ENCODE measurements around the gene DENND2A.
"Not testable (repeated sequence)": the region's sequence is repeated elsewhere in the genome, so short reads cannot be mapped to it uniquely, and the experiment has no call there.

The DENND2A gene

GRCh38 chr7:140506788-140507464, 133.7 kb downstream of the DENND2A start:
- DNase-seq (ENCODE audit: low spot score) = no peak

GRCh38 chr7:140501966-140502365, 138.6 kb downstream of the DENND2A start:
- no peak for DNase-seq (ENCODE audit: low spot score)

GRCh38 chr7:140497807-140498206, 142.8 kb downstream of the DENND2A start:
- not testable (repeated sequence) for DNase-seq (ENCODE audit: low spot score)

- DNase-seq (ENCODE audit: low spot score) = no peak
Measured at GRCh38 chr7:140497241-140497769, 143.3 kb downstream of the DENND2A start.

- no peak for DNase-seq (ENCODE audit: low spot score)
Measured at GRCh38 chr7:140495514-140496097, 145.0 kb downstream of the DENND2A start.

GRCh38 chr7:140494867-140495266, 145.7 kb downstream of the DENND2A start:
- no peak for DNase-seq (ENCODE audit: low spot score)

GRCh38 chr7:140489026-140489359, 151.6 kb downstream of the DENND2A start:
- no peak for DNase-seq (ENCODE audit: low spot score)

- no peak for DNase-seq (ENCODE audit: low spot score)
Measured at GRCh38 chr7:140485500-140486265, 154.9 kb downstream of the DENND2A start.

GRCh38 chr7:140484951-140485499, 155.6 kb downstream of the DENND2A start:
- DNase-seq (ENCODE audit: low spot score) = no peak

GRCh38 chr7:140484479-140484878, 156.1 kb downstream of the DENND2A start:
- no peak for DNase-seq (ENCODE audit: low spot score)

- DNase-seq (ENCODE audit: low spot score) = no peak
Measured at GRCh38 chr7:140479739-140480084, 160.9 kb downstream of the DENND2A start.

- peak; percentile 92 for DNase-seq (ENCODE audit: low spot score)
Measured at GRCh38 chr7:140479062-140479738, 161.4 kb downstream of the DENND2A start, which contains the start of gene MKRN1. MKRN1 (minus strand) TSS chr7:140479505; CDS start chr7:140479344, 161 bp downstream.

GRCh38 chr7:140478246-140479061, 162.2 kb downstream of the DENND2A start:
- peak; percentile 29 for DNase-seq (ENCODE audit: low spot score)

GRCh38 chr7:140476698-140477261, 163.8 kb downstream of the DENND2A start:
- DNase-seq (ENCODE audit: low spot score) = no peak

- DNase-seq (ENCODE audit: low spot score) = peak; percentile 69
Measured at GRCh38 chr7:140475747-140476333, 164.8 kb downstream of the DENND2A start.

Measured in CD4-positive, alpha-beta T cell treated with Interleukin-15 for 4 hours (primary cell).